Ishikawa (cell line): Measurements from ENCODE around the gene LHFPL2.

Source experiments
- CEBPB ChIP-seq: IDR thresholded peaks from 2 replicates; pipeline ENCODE4 v1.6.1; 2012
- EGR1 ChIP-seq: IDR thresholded peaks from 2 replicates; pipeline ENCODE4 v1.6.1; 2012
- EP300 ChIP-seq: IDR thresholded peaks from 2 replicates; pipeline ENCODE4 v1.6.1; 2012; ENCODE audit warnings: borderline replicate concordance
- MAX ChIP-seq: IDR thresholded peaks from 2 replicates; pipeline ENCODE4 v1.6.1; 2012
- NFIC ChIP-seq: IDR thresholded peaks from 2 replicates; pipeline ENCODE4 v1.6.1; 2012
- RAD21 ChIP-seq: IDR thresholded peaks from 2 replicates; pipeline ENCODE4 v1.6.1; 2012; ENCODE audit warnings: low read depth
- TCF12 ChIP-seq: IDR thresholded peaks from 2 replicates; pipeline ENCODE4 v1.6.1; 2012; ENCODE audit warnings: low read depth
- TEAD4 ChIP-seq: IDR thresholded peaks from 2 replicates; pipeline ENCODE4 v1.6.1; 2012
- USF1 ChIP-seq: IDR thresholded peaks from 2 replicates; pipeline ENCODE4 v1.6.1; 2012
- YY1 ChIP-seq: IDR thresholded peaks from 2 replicates; pipeline ENCODE4 v1.6.1; 2012; ENCODE audit warnings: low read depth
- TF ChIP-seq, protein P1 (sequence below): IDR thresholded peaks from 2 replicates; pipeline ENCODE4 v1.6.1; 2012; ENCODE audit warnings: low read depth, mild to moderate bottlenecking

GRCh38 chr5:78597974-78598371 lies 50.6 kb downstream of the LHFPL2 start:
- TF ChIP-seq USF1 (no peak), TEAD4 (no peak), MAX (no peak), TCF12 (no peak), NFIC (no peak), EGR1 (no peak), EP300 (no peak), YY1 (no peak), RAD21 (no peak), CEBPB (no peak)
- TF ChIP-seq, protein P1, sequence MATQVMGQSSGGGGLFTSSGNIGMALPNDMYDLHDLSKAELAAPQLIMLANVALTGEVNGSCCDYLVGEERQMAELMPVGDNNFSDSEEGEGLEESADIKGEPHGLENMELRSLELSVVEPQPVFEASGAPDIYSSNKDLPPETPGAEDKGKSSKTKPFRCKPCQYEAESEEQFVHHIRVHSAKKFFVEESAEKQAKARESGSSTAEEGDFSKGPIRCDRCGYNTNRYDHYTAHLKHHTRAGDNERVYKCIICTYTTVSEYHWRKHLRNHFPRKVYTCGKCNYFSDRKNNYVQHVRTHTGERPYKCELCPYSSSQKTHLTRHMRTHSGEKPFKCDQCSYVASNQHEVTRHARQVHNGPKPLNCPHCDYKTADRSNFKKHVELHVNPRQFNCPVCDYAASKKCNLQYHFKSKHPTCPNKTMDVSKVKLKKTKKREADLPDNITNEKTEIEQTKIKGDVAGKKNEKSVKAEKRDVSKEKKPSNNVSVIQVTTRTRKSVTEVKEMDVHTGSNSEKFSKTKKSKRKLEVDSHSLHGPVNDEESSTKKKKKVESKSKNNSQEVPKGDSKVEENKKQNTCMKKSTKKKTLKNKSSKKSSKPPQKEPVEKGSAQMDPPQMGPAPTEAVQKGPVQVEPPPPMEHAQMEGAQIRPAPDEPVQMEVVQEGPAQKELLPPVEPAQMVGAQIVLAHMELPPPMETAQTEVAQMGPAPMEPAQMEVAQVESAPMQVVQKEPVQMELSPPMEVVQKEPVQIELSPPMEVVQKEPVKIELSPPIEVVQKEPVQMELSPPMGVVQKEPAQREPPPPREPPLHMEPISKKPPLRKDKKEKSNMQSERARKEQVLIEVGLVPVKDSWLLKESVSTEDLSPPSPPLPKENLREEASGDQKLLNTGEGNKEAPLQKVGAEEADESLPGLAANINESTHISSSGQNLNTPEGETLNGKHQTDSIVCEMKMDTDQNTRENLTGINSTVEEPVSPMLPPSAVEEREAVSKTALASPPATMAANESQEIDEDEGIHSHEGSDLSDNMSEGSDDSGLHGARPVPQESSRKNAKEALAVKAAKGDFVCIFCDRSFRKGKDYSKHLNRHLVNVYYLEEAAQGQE, result no peak
